ENCODE measurements around the gene EIF2B2.

EIF2B2 gene

DNA sequence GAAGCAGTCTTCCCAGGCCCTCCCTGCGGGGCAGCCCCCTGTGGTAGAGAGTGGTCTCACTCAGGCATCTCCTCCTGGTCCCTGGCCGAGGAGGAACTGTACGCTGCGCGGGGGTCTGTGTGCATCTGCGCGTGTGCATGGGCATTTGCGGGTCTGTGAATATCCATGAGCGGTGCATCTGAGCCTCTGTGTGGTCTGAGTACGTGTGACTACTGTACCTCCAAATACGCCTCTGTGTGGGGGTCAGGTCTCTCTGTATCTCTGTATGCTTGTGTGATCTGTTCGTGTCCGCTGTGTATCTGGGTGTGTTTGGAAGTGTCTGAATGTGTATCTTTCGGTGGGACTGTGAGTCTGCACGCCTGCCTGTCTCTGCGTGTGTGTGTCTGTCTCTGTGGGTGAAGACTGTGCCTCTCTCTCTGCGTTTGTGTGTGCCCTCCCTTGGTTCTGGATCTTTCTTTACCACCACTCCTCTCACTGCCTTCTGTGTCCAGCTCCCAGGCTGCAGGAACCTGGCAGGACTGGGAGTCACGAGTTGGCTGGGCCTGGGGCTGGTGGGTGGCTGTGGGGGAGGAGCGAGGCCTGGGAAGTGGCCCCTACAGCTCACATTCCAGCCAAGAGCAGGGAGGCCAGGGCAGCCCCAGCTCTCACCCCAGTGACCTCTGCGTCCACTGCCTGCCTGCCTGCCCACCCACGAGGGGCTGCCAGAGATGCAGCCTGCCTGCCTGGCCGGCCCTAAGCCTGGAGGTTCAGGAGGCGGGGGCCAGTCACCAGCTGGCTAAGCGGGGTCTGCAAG, 46.2 kb upstream of the EIF2B2 start:
- TF ChIP-seq, protein P1, sequence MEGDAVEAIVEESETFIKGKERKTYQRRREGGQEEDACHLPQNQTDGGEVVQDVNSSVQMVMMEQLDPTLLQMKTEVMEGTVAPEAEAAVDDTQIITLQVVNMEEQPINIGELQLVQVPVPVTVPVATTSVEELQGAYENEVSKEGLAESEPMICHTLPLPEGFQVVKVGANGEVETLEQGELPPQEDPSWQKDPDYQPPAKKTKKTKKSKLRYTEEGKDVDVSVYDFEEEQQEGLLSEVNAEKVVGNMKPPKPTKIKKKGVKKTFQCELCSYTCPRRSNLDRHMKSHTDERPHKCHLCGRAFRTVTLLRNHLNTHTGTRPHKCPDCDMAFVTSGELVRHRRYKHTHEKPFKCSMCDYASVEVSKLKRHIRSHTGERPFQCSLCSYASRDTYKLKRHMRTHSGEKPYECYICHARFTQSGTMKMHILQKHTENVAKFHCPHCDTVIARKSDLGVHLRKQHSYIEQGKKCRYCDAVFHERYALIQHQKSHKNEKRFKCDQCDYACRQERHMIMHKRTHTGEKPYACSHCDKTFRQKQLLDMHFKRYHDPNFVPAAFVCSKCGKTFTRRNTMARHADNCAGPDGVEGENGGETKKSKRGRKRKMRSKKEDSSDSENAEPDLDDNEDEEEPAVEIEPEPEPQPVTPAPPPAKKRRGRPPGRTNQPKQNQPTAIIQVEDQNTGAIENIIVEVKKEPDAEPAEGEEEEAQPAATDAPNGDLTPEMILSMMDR (IDR thresholded peaks at IDR 0.05; ENCODE audit: control insufficient read depth, extremely low read depth, insufficient read depth) = no peak
- no peak overlapping the region for H3K4me3 ChIP-seq (ENCODE audit: low read depth, low read length)
- no peak for DNase-seq (ENCODE audit: low read depth)

GRCh38 chr14:74959596-74960180, 43.0 kb upstream of the EIF2B2 start:
- TF ChIP-seq, protein P1 (IDR thresholded peaks at IDR 0.05; ENCODE audit: control insufficient read depth, extremely low read depth, insufficient read depth) = no peak
- H3K4me3 ChIP-seq (ENCODE audit: low read depth, low read length) = no peak overlapping the region
- no peak for DNase-seq (ENCODE audit: low read depth)

DNA sequence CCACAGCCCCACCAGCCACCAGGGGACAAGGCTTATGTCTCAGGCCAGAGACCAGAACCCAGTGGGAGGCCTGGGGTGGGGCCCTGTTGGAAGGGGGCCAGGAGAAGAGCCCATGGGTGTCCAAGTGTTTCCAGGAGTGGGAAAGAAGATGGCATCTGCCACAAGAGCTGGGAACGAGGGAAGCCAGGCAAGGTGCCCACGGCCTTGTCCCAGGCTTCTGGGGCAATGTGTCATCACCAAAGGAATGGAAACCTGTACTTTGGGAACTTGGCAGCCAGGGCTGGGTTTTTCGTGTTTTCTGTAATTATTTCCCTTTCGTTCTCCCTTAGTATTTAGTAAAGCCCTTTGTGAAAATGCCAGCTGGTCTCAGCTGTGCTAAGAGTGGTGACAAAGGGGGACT, 42.0 kb upstream of the EIF2B2 start:
- H3K4me3 ChIP-seq (ENCODE audit: low read depth, low read length) = no peak overlapping the region
- no peak for DNase-seq (ENCODE audit: low read depth)
- TF ChIP-seq, protein P1 (IDR thresholded peaks at IDR 0.05; ENCODE audit: control insufficient read depth, extremely low read depth, insufficient read depth) = no peak

DNA sequence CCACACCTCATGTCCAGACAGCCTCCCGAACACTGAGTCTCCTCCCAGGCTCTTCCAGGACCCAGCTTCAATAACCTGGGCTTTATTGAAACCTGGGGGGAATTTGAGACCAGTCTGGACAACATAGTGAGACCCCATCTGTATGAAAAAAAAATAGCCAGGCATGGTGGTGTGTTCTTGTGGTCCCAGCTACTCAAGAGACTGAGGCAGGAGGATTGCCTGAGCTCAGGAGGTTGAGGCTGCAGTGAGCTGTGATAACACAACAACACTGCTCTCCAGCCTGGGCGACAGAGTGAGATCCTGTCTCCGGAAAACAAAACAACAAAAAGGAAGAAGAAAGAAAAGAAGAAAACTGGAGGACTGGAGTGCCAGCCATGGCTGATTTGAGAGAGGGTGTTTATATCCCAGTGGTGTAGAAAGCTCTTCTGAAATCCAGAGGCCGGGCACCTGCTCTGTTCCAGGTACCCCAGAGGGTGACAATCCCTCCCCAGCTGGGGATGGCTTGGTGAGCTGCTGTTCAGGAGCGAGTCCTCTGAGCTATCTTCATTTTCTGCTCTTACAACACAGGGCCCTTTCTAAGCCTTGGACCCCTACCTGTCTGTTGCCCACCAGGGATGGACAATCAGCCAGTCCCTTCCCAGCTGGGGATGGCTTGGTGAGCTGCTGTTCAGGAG, 41.3 kb upstream of the EIF2B2 start:
- TF ChIP-seq, protein P1 (IDR thresholded peaks at IDR 0.05; ENCODE audit: control insufficient read depth, extremely low read depth, insufficient read depth) = no peak
- no peak for DNase-seq (ENCODE audit: low read depth)
- H3K4me3 ChIP-seq (ENCODE audit: low read depth, low read length) = no peak overlapping the region

- DNase-seq (ENCODE audit: low read depth) = no peak
- TF ChIP-seq, protein P1 (IDR thresholded peaks at IDR 0.05; ENCODE audit: control insufficient read depth, extremely low read depth, insufficient read depth) = no peak
These were observed 40.7 kb upstream of the EIF2B2 start for GRCh38 chr14:74962046-74962445.

GRCh38 chr14:74962493-74962892, 40.2 kb upstream of the EIF2B2 start:
- no peak overlapping the region for H3K4me3 ChIP-seq (ENCODE audit: low read depth, low read length)
- DNase-seq (ENCODE audit: low read depth) = no peak
- TF ChIP-seq, protein P1 (IDR thresholded peaks at IDR 0.05; ENCODE audit: control insufficient read depth, extremely low read depth, insufficient read depth) = no peak

More at GRCh38 chr14:74962046-74962445, 40.7 kb upstream of the EIF2B2 start:
- no peak overlapping the region for H3K4me3 ChIP-seq (ENCODE audit: low read depth, low read length)
